ENCODE measurements around the gene ST3GAL3. TPM values are rescaled to one million over a fixed set of nuclear protein-coding genes. Genes with fewer than 3 reads are reported as not detected.
"Not testable (repeated sequence)": the region's sequence is repeated elsewhere in the genome, so short reads cannot be mapped to it uniquely, and the experiment has no call there.

The ST3GAL3 gene
- total RNA-seq, 4 donors from 2014 or later = 4.4 to 19.0 (median 6.1) TPM

- no peaks in the 10 kb centered on the region for H3K36me3 ChIP-seq
- H3K4me3 ChIP-seq = no peak overlapping the region
- no peak for TF ChIP-seq POLR2A (IDR thresholded peaks at IDR 0.05)
- TF ChIP-seq, protein P1, sequence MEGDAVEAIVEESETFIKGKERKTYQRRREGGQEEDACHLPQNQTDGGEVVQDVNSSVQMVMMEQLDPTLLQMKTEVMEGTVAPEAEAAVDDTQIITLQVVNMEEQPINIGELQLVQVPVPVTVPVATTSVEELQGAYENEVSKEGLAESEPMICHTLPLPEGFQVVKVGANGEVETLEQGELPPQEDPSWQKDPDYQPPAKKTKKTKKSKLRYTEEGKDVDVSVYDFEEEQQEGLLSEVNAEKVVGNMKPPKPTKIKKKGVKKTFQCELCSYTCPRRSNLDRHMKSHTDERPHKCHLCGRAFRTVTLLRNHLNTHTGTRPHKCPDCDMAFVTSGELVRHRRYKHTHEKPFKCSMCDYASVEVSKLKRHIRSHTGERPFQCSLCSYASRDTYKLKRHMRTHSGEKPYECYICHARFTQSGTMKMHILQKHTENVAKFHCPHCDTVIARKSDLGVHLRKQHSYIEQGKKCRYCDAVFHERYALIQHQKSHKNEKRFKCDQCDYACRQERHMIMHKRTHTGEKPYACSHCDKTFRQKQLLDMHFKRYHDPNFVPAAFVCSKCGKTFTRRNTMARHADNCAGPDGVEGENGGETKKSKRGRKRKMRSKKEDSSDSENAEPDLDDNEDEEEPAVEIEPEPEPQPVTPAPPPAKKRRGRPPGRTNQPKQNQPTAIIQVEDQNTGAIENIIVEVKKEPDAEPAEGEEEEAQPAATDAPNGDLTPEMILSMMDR (IDR thresholded peaks at IDR 0.05) = no peak
- no peaks in the 10 kb centered on the region for H3K27me3 ChIP-seq
- DNase-seq = no peak
- H3K27ac ChIP-seq = no peak overlapping the region
- no peaks in the 10 kb centered on the region for H3K9me3 ChIP-seq
- H3K4me1 ChIP-seq = no peaks in the 10 kb centered on the region
Measured at GRCh38 chr1:43773821-43774220, 66.5 kb downstream of the ST3GAL3 start.

DNA sequence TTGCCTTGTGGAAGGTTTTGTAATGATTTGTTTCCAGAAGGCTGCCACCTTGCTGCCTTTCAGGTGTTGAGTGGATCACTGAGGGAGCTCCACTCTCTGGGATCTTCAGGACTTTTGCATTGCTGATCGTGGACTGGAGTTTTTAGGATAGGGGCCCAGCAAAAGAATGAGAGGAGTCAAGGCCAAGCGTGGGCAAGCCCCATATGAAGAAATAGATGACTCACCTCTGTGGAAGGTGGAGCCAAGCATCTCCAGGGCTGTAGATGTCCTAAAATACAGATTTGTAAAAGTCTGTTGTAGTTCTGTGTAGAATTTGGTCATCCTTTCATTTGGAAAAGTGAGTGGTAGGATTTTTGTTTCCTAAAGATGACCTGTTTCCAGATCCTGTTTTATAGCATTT, 67.0 kb downstream of the ST3GAL3 start:
- Histone ChIP-seq H3K4me3 (no peak overlapping the region), H3K9me3 (no peaks in the 10 kb centered on the region), H3K27me3 (no peaks in the 10 kb centered on the region), H3K4me1 (no peaks in the 10 kb centered on the region), H3K36me3 (no peaks in the 10 kb centered on the region), H3K27ac (no peak overlapping the region)
- no peak for DNase-seq
- no peak for TF ChIP-seq POLR2A (IDR thresholded peaks at IDR 0.05)
- TF ChIP-seq, protein P1 (IDR thresholded peaks at IDR 0.05) = no peak

DNA sequence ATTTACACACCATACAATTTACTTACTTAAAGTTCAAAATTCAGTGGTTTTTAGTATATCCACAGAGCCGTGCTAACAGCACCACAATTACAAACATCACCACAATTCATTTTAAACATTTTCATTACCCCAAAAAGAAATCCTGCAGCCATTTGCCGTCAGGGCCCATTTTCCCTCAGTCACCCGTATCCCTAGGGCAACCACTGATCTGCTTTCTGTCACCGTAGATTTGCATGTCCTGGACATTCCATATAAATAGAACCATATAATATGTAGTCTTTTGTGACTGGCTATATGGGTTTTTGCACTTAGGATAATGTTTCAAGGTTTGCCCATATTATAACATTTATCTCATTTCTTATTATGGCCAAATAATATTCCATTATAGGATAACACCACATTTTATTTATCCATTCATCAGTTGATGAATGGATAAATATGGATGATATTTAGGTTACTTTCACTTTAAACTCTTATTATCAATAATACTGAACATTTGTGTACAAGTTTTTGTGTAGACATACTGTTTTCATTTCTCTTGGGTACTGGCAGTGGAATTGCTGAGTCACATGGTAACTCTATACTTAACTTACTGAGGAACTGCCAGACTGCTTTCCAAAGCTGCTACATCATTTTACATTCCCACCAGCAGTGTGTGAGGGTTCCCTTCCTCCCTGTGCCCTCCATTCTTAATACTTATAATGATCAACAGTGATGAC, 68.9 kb downstream of the ST3GAL3 start:
- Histone ChIP-seq H3K36me3 (no peaks in the 10 kb centered on the region), H3K4me1 (no peaks in the 10 kb centered on the region), H3K4me3 (no peak overlapping the region), H3K27me3 (no peaks in the 10 kb centered on the region), H3K27ac (no peak overlapping the region), H3K9me3 (no peaks in the 10 kb centered on the region)
- TF ChIP-seq POLR2A (IDR thresholded peaks at IDR 0.05) = no peak
- TF ChIP-seq, protein P1 (IDR thresholded peaks at IDR 0.05) = no peak
- DNase-seq = no peak

GRCh38 chr1:43777916-43778315, 70.6 kb downstream of the ST3GAL3 start:
- H3K4me3 ChIP-seq, H3K36me3 ChIP-seq, DNase-seq, H3K27ac ChIP-seq, H3K27me3 ChIP-seq, H3K9me3 ChIP-seq, H3K4me1 ChIP-seq: not testable (repeated sequence)

GRCh38 chr1:43779266-43779665, 71.9 kb downstream of the ST3GAL3 start:
- Histone ChIP-seq H3K4me3 (no peak overlapping the region), H3K4me1 (no peaks in the 10 kb centered on the region), H3K27me3 (no peaks in the 10 kb centered on the region), H3K36me3 (no peaks in the 10 kb centered on the region), H3K9me3 (no peaks in the 10 kb centered on the region), H3K27ac (no peak overlapping the region)
- TF ChIP-seq, protein P1 (IDR thresholded peaks at IDR 0.05) = no peak
- no peak for TF ChIP-seq POLR2A (IDR thresholded peaks at IDR 0.05)
- no peak for DNase-seq

GRCh38 chr1:43779805-43780403, 72.6 kb downstream of the ST3GAL3 start:
- H3K27me3 ChIP-seq = no peaks in the 10 kb centered on the region
- H3K4me1 ChIP-seq = no peaks in the 10 kb centered on the region
- no peaks in the 10 kb centered on the region for H3K36me3 ChIP-seq
- H3K4me3 ChIP-seq = no peak overlapping the region
- no peaks in the 10 kb centered on the region for H3K9me3 ChIP-seq
- H3K27ac ChIP-seq = no peak overlapping the region
- TF ChIP-seq POLR2A (IDR thresholded peaks at IDR 0.05) = no peak
- TF ChIP-seq, protein P1 (IDR thresholded peaks at IDR 0.05) = no peak
- no peak for DNase-seq

Measured in Peyer's patch (tissue), 4 donors.